Dermis blood vessel endothelial cell (primary cell): ENCODE results near the gene LCORL. TPM values are rescaled to one million over a fixed set of nuclear protein-coding genes. Genes with fewer than 3 reads are reported as not detected.
A peak's percentile ranks its signal among the peaks of the same experiment; 100 is the strongest.

ENCODE experiments used
- DNase-seq: peaks from one replicate; pipeline ENCODE4 v3.0.0; 2010
- total RNA-seq: library from RNA; depleted of rRNA; stranded (reverse); fragments of >200 nt; gene quantifications from 2 replicates; pipeline ENCODE4 v1.2.3, GENCODE V29; 2014

Gene LCORL
- total RNA-seq, 1 donor from 2014 or later, result 35.4 TPM

- DNase-seq, result no peak
These were observed 175.3 kb downstream of the LCORL start for GRCh38 chr4:17846266-17846665.

DNA sequence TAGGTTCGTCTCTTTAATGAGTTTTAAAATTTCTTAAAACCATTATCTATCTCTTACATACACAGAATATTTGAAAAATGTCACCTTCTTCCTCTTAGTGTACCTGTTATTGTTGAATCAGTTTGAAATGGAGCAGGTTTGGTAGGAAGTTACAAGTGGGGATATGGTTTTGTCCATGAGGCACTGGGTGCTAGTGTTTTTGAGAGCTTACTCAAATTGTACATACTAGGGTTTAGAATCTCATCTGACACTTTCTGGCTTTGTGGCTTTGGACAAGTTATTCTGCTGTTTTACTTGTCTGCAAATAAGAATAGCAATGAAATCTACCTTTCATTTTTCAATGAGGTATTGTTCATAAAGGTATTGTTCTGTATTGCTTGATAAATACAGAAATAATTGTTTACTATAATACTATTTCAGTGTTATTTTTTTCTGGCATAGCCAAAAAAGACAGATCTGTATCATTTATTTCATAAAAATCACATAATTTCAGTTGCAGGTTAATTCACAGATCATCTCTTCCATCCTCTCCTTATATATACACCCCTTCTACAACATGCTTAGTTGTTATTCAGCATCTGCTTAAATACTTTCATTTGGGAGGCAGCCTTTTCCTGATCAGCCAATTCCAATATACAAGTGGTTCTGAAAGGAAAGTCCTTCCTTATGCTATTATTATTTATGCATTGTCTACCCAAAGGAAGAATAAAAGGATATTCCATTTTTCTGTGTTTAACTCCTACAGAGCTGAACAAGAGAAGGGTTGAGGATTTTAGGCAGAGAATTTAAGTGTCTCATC, 197.5 kb downstream of the LCORL start:
- no peak for DNase-seq

DNA sequence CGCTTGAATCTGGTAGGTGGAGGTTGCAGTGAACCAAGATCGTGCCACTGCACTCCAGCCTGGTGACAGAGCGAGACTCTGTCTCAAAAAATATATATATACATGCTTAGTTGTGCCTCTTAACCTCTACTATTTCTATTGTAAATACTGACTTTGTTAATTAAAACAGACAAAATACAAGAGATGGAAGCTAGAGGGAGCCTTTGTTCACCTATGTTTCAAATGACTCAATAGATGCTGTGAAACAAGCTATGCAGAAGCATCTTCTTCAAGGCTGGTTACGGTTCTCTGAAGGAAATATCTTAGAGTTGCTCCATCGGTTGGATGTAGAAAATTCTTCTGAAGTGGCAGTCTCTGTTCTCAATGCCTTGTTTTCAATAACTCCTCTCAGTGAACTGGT, 204.5 kb downstream of the LCORL start:
- peak; percentile 76 for DNase-seq

DNA sequence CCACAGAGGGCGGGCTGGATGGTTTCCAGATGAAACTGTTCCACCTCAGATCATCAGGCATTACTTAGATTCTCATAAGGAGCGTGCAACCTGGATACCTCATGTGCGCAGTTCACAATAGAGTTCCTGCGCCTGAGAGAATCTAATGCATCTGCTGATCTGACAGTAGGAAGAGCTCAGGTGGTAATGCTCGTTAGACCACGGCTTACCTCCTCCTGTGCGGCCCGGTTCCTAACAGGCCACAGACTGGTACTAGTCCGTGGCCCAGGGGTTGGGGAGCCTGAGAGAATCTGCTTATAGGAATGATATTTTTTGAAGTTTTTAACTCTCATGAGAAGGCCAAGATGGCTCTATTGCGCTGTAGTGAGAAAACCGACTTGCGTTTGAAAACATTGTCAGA, 205.4 kb downstream of the LCORL start:
- DNase-seq, result no peak

GRCh38 chr4:17814140-17814539, 207.4 kb downstream of the LCORL start:
- DNase-seq, result peak; percentile 78

DNA sequence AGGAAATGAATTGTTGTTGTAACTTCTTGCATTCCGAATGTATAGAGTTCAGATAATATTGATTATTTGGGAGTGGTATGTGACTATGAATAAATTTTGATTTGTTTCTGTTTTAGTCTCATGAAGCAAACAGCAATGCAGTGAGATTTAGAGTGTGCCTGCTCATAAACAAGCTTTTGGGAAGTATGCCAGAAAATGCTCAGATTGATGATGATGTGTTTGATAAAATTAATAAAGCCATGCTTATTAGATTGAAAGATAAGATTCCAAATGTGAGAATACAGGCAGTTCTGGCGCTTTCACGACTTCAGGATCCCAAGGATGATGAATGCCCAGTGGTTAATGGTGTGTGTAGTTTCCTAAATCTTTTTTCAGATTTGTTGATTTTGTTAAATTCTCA, 208.8 kb downstream of the LCORL start:
- DNase-seq, result peak; percentile 38

GRCh38 chr4:17812125-17812524, 209.4 kb downstream of the LCORL start:
- DNase-seq, result no peak

DNA sequence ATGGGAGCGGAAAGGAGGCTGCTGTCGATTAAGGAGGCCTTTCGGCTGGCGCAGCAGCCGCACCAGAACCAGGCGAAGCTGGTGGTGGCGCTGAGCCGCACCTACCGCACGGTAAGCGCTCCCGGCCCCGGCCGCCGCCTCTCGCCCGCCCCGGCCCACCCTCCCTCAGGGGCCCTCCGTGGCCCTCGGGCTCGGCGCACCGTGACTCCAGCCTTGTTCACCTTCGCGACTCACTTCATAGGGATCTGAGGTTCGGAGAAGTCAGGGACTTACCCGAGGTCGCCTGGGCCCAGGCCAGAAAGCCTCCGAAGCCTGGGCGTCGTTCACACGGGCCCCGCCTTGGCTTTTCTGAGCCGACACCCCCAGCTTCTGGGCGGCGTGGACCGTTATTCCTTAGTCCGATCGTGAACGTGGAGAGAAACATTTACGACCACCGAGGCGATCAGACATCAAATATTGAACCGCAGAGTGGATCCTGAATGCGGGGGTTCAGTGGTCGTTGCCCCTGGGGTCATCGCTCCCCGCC, 210.4 kb downstream of the LCORL start:
- DNase-seq, result no peak

DNA sequence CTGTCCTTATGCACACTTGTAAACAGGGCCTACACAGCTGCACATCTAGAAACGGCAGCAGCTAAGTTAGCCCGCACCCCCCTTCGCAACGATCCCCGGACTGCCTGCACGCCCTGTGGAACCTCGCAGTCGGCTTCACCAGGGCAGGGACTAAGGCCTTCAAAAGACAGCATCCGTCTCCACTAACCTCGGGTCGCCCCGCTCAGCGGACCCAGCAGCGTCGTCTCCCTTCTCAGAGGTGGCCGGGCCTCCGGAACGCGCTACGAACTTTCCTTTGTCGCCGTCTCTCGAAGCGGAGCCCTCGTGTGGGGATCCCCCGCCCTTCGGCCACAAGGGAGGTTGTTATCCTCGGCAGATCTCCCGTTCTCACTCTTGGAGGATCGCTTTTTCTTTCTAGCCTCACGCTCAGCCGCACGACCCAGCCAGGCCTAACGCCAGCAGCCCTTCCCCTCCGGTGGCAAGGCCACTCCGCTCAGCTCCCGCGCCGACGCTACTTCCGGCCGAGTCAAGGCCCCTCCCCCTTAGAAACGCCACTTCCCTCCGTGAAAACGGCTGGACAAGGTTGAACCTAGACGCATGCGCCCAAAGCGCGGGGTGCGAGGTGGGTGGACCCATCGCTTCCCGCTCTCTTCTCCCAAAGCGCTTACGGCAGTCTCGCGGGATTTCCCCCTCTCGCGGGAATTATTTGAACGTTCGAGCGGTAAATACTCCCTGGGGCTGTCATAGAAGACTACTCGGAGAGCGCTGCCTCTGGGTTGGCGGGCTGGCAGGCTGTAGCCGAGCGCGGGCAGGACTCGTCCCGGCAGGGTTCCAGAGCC, 211.1 kb downstream of the LCORL start, which contains the start of the genes DCAF16 and NCAPG:
Gene DCAF16, minus strand, starts transcription at position 498 of the 818 bp plus-strand sequence. CDS start 6,616 bp downstream, outside the sequence.
Gene NCAPG, plus strand, starts transcription at position 720 of the 818 bp plus-strand sequence. CDS start 99 bp downstream, outside the sequence.
- DNase-seq, result peak; percentile 100

DNA sequence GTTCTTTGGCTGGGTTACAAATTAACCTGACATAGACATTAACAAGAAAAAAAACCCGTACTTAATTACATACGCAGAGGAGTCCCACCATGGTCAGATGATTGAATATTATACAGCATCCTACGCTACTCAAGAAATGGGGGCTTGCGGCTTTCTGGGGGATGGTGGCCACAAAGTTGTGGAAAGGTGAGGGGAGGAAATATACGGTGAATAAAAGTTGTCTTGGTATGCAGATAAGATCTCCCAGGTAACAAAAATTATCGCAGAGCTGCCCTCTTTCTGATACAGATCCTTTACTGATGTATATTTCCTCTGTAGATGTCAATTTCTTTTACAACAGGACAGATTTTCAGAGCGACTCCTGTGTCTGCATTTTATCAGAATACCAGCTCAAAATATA, 211.9 kb downstream of the LCORL start:
- DNase-seq, result no peak

GRCh38 chr4:17807446-17807845, 214.1 kb downstream of the LCORL start:
- no peak for DNase-seq

DNA sequence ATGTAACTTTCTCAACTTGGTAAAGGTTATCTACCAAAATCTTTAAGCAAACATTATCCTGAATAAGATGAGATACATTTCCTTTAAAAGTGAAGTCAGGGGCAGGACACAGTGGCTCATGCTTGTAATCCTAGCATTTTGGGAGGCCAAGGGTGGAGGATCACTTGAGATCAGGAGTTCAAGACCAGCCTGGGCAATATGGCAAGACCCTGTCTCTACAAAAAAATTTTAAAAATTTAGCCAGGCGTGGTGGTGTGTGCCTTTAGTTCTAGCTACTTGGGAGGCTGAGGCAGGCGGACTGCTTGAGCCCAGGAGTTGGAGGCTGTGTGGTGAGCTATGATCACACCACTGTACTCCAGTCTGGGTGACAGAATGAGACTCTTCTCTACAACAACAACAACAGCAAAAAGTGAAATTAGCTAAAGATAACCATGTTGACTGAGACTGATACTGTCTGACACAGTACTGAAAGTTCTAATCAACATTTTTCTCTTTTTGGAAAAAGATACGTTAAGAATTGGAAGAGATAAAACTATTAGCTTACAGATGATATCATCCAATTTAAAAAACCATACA, 215.9 kb downstream of the LCORL start:
- no peak for DNase-seq

DNA sequence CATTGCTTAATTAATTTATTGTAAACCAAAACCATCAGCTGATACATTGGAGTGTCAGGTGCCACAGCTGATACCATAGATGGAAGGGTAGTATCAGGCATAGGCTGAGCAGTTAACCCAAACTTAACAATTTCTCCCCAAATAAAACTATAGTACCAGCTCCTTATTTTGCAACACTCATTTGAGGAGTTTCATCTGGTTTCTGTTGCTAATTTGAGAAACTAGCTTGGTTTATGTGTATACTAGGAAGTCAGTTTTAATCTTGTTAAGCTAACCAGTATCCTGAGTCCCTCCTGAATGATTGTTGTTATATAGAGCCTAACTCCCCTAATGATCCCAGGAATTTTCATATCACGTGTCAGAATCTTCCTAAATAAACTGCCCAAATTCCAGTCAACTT, 223.7 kb downstream of the LCORL start:
- DNase-seq, result no peak

GRCh38 chr4:17794730-17795129, 226.8 kb downstream of the LCORL start:
- no peak for DNase-seq

Other genes starting within 250 kb of the LCORL start
- not detected in 2 replicates for gene FAM184B, start 240.1 kb downstream of the LCORL start, total RNA-seq
- gene DCAF16, start 211.0 kb downstream of the LCORL start, total RNA-seq, result 19.2 and 21.4 TPM in 2 replicates
- gene NCAPG, start 210.8 kb downstream of the LCORL start, total RNA-seq, result 16.2 and 78.7 TPM in 2 replicates